CD14-positive monocyte (primary cell): ENCODE measurements around the gene CIB1. TPM values are rescaled to one million over a fixed set of nuclear protein-coding genes. Genes with fewer than 3 reads are reported as not detected.

Source experiments
- DNase-seq, 3 donors: peaks; one replicate each; pipeline ENCODE4 v3.0.0-alpha.2; 2011 to 2022
- H2AFZ ChIP-seq: 2 replicates; pipeline ENCODE4 v1.6.0; 2012; ENCODE audit warnings: mild to moderate bottlenecking, low read depth, low read length, inconsistent platforms; ENCODE audit not compliant: insufficient read depth, poor library complexity, severe bottlenecking
- H3K27ac ChIP-seq, 2 donors: 1 replicate in 1 of 2; 2 replicates in 1 of 2; pipeline ENCODE4 v1.5.1; 2012 to 2013; ENCODE audit warnings: low read length in 2 of 2, control low read depth in 1 of 2, inconsistent platforms in 1 of 2, low read depth in 1 of 2, mild to moderate bottlenecking in 1 of 2
- H3K27me3 ChIP-seq, 2 donors: one replicate each; pipeline versions ENCODE4 v1.6.0 to v1.6.1; 2011 to 2013; ENCODE audit warnings: low read length in 2 of 2; ENCODE audit not compliant: control insufficient read depth in 2 of 2, insufficient read depth in 2 of 2
- H3K36me3 ChIP-seq, 2 donors: replicated peaks in 1 of 2; 1 replicate in 1 of 2; 2 replicates in 1 of 2; pipeline versions ENCODE4 v1.5.1 to v1.6.1; 2012 to 2013; ENCODE audit warnings: low read length in 2 of 2, control low read depth in 1 of 2, inconsistent platforms in 1 of 2, mild to moderate bottlenecking in 1 of 2; ENCODE audit not compliant: insufficient read depth in 2 of 2, control insufficient read depth in 1 of 2
- H3K4me1 ChIP-seq, 2 donors: 1 replicate in 1 of 2; 2 replicates in 1 of 2; pipeline versions ENCODE4 v1.5.1 to v1.6.1; 2012 to 2013; ENCODE audit warnings: low read length in 2 of 2, control low read depth in 1 of 2, inconsistent platforms in 1 of 2, mild to moderate bottlenecking in 1 of 2, moderate library complexity in 1 of 2; ENCODE audit not compliant: insufficient read depth in 2 of 2, control insufficient read depth in 1 of 2
- H3K4me2 ChIP-seq: replicated peaks from 2 replicates; pipeline ENCODE3; 2012; ENCODE audit warnings: low read length, moderate library complexity, mild to moderate bottlenecking; ENCODE audit not compliant: poor library complexity, severe bottlenecking; ENCODE audit errors: extremely low read depth
- H3K4me3 ChIP-seq, 3 experiments: fragments of 200-600 bp in 1 of 3; sonication (generic) in 1 of 3; replicated peaks in 1 of 3; 1 replicate in 2 of 3; 2 replicates in 1 of 3; pipeline ENCODE4 v1.5.1; 2011 to 2013; ENCODE audit warnings: low read length in 3 of 3, mild to moderate bottlenecking in 3 of 3, control low read depth in 2 of 3, low read depth in 2 of 3, inconsistent platforms in 1 of 3, moderate library complexity in 1 of 3
- H3K79me2 ChIP-seq: 2 replicates; pipeline ENCODE4 v1.6.0; 2012; ENCODE audit warnings: mild to moderate bottlenecking, control low read depth, inconsistent platforms, low read length, moderate library complexity; ENCODE audit not compliant: insufficient read depth
- H3K9ac ChIP-seq: 2 replicates; pipeline ENCODE4 v1.6.0; 2017; ENCODE audit warnings: low read length, mild to moderate bottlenecking; ENCODE audit not compliant: insufficient read depth, poor library complexity, severe bottlenecking
- H3K9me3 ChIP-seq, 2 donors: replicated peaks in 1 of 2; 1 replicate in 1 of 2; 2 replicates in 1 of 2; pipeline versions ENCODE4 v1.5.1 to v1.6.1; 2012 to 2013; ENCODE audit warnings: low read length in 2 of 2, control low read depth in 1 of 2; ENCODE audit not compliant: control insufficient read depth in 1 of 2, insufficient read depth in 1 of 2
- H4K20me1 ChIP-seq: 2 replicates; pipeline ENCODE4 v1.6.0; 2012; ENCODE audit warnings: mild to moderate bottlenecking, low read length, control low read depth, moderate library complexity; ENCODE audit not compliant: insufficient read depth
- H3K27ac Mint-ChIP-seq, 7 donors: one replicate each; pipeline ENCODE4 v1.8.0; 2020; ENCODE audit warnings: mild to moderate bottlenecking in 7 of 7, mixed read lengths in 7 of 7, moderate library complexity in 6 of 7, inconsistent platforms in 2 of 7
- H3K27me3 Mint-ChIP-seq, 3 donors: one replicate each; pipeline ENCODE4 v1.8.0; 2021 to 2022; ENCODE audit warnings: low read depth in 3 of 3, mild to moderate bottlenecking in 3 of 3, mixed read lengths in 3 of 3, moderate library complexity in 3 of 3, inconsistent platforms in 1 of 3
- H3K36me3 Mint-ChIP-seq, 2 donors: one replicate each; pipeline ENCODE4 v1.8.0; 2020; ENCODE audit warnings: mixed read lengths in 2 of 2, inconsistent platforms in 1 of 2, mild to moderate bottlenecking in 1 of 2
- H3K4me1 Mint-ChIP-seq: one replicate; pipeline ENCODE4 v1.8.0; 2020; ENCODE audit warnings: mild to moderate bottlenecking, mixed read lengths
- H3K4me3 Mint-ChIP-seq, 2 donors: one replicate each; pipeline ENCODE4 v1.8.0; 2020; ENCODE audit warnings: mild to moderate bottlenecking in 2 of 2, mixed read lengths in 2 of 2, moderate library complexity in 1 of 2
- H3K9me3 Mint-ChIP-seq, 7 donors: one replicate each; pipeline ENCODE4 v1.8.0; 2020 to 2022; ENCODE audit warnings: mixed read lengths in 7 of 7, mild to moderate bottlenecking in 6 of 7, moderate library complexity in 6 of 7, inconsistent platforms in 2 of 7
- WGBS: methylation state at CpG from one replicate; pipeline ENCODE4 v1.1.5; 2013; ENCODE audit warnings: missing lambda C conversion rate; ENCODE audit not compliant: insufficient coverage; 5-methylcytosine and 5-hydroxymethylcytosine counted together
- intact Hi-C, 2 donors: fragments of 100-400 bp; cut with micrococcal nuclease; formaldehyde crosslinking; loops; one replicate each; pipeline versions ENCODE4 v1.15.0 to v1.15.1; 2023
- polyA plus RNA-seq, 3 donors: library from polyadenylated mRNA; depleted of rRNA in 1 of 3; unstranded in 2 of 3; stranded (reverse) in 1 of 3; fragments of 300-500 nt in 2 of 3; fragments of >200 nt in 1 of 3; fragmentation: Illumina TruSeq in 2 of 3; gene quantifications; 1 replicate in 2 of 3; 2 replicates in 1 of 3; pipeline ENCODE4 v1.2.3, GENCODE V29; 2012 to 2021
- TF ChIP-seq, protein P1 (sequence below): fragments of 200-600 bp; IDR thresholded peaks from one replicate; pipeline ENCODE4 v1.8.0; 2022; ENCODE audit warnings: antibody characterized with exemption, mild to moderate bottlenecking

The CIB1 gene
- polyA plus RNA-seq, 3 donors: 77.5 to 197 (median 169) TPM

DNA sequence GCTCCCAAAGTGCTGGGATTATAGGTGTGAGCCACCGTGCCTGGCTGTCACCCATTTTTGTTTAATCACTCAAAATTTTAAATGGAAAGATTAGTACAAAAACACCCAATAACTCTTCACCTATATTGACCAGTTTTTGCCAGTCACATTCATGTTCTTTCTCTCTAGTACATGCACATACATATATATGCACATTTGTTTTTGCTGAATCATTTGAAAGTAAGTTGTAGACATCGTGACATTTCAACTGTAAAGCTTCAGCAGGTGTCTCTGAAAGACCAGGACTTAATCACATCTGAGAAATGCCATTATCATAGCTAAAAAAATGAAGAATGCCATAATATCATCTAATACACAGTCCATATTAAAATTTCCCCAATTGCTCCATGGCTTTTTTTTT, 39.1 kb downstream of the CIB1 start:
- intact Hi-C loops: no loop called here
- Histone ChIP-seq H3K27ac (no peak overlapping the region), H3K9me3 (no peaks in the 10 kb centered on the region), H3K9ac (no peak overlapping the region), H3K4me1 (peaks cover 45 to 61% of the 10 kb centered on the region in 2 donors), H3K36me3 (peaks cover 0 to 19% of the 10 kb centered on the region in 2 donors), H3K4me2 (no peak overlapping the region), H3K4me3 (no peak overlapping the region), H3K79me2 (peaks cover 91% of the 10 kb centered on the region), H2AFZ (no peak overlapping the region), H3K27me3 (no peaks in the 10 kb centered on the region), H4K20me1 (peaks cover 92% of the 10 kb centered on the region)
- Mint-ChIP-seq H3K4me1 (peaks cover 67% of the 10 kb centered on the region), H3K27ac (no peak overlapping the region), H3K27me3 (no peaks in the 10 kb centered on the region), H3K9me3 (no peaks in the 10 kb centered on the region), H3K36me3 (peaks cover 27 to 39% of the 10 kb centered on the region in 2 donors), H3K4me3 (no peak overlapping the region)
- TF ChIP-seq, protein P1, sequence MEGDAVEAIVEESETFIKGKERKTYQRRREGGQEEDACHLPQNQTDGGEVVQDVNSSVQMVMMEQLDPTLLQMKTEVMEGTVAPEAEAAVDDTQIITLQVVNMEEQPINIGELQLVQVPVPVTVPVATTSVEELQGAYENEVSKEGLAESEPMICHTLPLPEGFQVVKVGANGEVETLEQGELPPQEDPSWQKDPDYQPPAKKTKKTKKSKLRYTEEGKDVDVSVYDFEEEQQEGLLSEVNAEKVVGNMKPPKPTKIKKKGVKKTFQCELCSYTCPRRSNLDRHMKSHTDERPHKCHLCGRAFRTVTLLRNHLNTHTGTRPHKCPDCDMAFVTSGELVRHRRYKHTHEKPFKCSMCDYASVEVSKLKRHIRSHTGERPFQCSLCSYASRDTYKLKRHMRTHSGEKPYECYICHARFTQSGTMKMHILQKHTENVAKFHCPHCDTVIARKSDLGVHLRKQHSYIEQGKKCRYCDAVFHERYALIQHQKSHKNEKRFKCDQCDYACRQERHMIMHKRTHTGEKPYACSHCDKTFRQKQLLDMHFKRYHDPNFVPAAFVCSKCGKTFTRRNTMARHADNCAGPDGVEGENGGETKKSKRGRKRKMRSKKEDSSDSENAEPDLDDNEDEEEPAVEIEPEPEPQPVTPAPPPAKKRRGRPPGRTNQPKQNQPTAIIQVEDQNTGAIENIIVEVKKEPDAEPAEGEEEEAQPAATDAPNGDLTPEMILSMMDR: no peak
- DNase-seq: no peak
- no CpG with 5 or more reads among the region's 2 CpGs for WGBS

DNA sequence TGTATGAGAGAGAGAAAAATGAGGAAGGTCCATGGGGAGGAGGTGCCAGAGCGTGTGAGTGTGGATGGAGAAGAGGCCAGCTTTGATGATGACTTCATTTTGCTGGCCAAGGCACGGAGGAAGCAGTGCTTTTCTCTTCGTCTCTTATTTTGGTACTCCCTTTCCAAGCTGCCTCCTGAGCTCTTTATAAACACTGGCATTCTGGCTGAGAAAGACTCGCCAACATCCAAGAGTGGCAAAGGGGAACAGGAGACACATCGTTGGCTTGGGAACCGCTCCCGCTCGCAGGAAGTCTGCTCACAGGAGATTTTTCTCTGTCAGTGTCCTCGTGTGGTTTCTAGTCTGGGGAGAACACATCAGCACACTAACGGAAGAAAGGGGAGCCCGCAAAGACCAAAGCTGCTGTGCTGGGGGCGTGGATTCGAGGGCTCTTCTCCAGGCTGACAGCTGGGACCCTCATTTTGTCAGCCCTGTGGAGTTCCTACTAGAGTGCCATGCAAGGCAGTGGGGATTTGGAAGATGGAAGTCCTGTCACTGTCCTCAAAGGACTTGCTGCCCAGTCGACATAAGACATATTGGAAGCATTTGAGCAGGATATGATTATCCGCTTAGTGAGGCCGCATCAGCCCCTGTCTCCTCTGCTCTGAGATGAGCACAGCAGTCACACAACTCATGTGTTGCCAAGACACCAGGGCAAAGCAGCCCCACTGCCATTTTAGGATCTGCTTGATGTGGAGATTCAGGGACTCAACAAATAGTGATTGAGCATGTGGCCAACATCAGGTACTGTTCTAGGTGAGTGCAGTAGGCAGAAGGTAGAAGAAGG, 40.6 kb downstream of the CIB1 start:
- Mint-ChIP-seq H3K36me3 (peaks cover 18 to 31% of the 10 kb centered on the region in 2 donors), H3K27ac (peak overlapping the region; percentile 72 to 93 (median 91)), H3K4me3 (peak overlapping the region; percentile 70 to 72), H3K9me3 (peaks cover 0 to 4% (median 0%) of the 10 kb centered on the region in 7 donors), H3K4me1 (peaks cover 69% of the 10 kb centered on the region), H3K27me3 (no peaks in the 10 kb centered on the region)
- peaks cover 60 to 69% of the 10 kb centered on the region in 2 donors for H3K4me1 ChIP-seq
- H3K27me3 ChIP-seq: no peaks in the 10 kb centered on the region
- H3K9me3 ChIP-seq: no peaks in the 10 kb centered on the region
- peaks cover 86% of the 10 kb centered on the region for H4K20me1 ChIP-seq
- H3K4me2 ChIP-seq: peak overlapping the region; percentile 63
- intact Hi-C loops: no loop called here
- 18% methylated on average over 16 of the region's 16 CpGs for WGBS
- H2AFZ ChIP-seq: peak overlapping the region; percentile 69
- peaks cover 85% of the 10 kb centered on the region for H3K79me2 ChIP-seq
- peak; percentile 58 to 70 (median 61) for DNase-seq
- TF ChIP-seq, protein P1: no peak
- peak overlapping the region; percentile 73 to 90 for H3K27ac ChIP-seq
- H3K9ac ChIP-seq: peak overlapping the region; percentile 53
- peak overlapping the region in 2 of 3 experiments; percentile 8 to 64 for H3K4me3 ChIP-seq
- H3K36me3 ChIP-seq: peaks cover 0 to 19% of the 10 kb centered on the region in 2 donors
